HepG2 (cell line): ENCODE results near the gene PPP1R13L. TPM values are rescaled to one million over a fixed set of nuclear protein-coding genes. Genes with fewer than 3 reads are reported as not detected.

Source experiments
- CCAR2 ChIP-seq: fragments of 200-400 bp; formaldehyde crosslinking; optimal IDR thresholded peaks from 2 replicates; pipeline ENCODE3; 2018; ENCODE audit warnings: low read depth, mild to moderate bottlenecking, low read length, moderate library complexity
- NFYC ChIP-seq: IDR thresholded peaks from 2 replicates; pipeline ENCODE4 v1.6.1; 2016; ENCODE audit warnings: missing genetic modification reagents, missing compliant biosample characterization
- PPARG ChIP-seq: conservative IDR thresholded peaks from 2 replicates; pipeline ENCODE4 v1.6.1; 2016; ENCODE audit warnings: missing biosample characterization, missing genetic modification reagents
- SP2 ChIP-seq: sonication (generic); formaldehyde crosslinking; IDR thresholded peaks from 2 replicates; pipeline ENCODE4 v1.5.1; 2020; ENCODE audit warnings: mild to moderate bottlenecking, missing genetic modification reagents
- SRSF1 ChIP-seq: fragments of 200-400 bp; formaldehyde crosslinking; optimal IDR thresholded peaks from 2 replicates; pipeline ENCODE3; 2017; ENCODE audit warnings: mild to moderate bottlenecking, low read depth, low read length, moderate library complexity
- TEAD3 ChIP-seq: optimal IDR thresholded peaks from 2 replicates; pipeline ENCODE3; 2016; ENCODE audit warnings: borderline replicate concordance
- ZFX ChIP-seq: sonication (generic); formaldehyde crosslinking; IDR thresholded peaks from 2 replicates; pipeline ENCODE4 v1.4.0; 2020; ENCODE audit warnings: mild to moderate bottlenecking, low read depth, missing genetic modification reagents, moderate library complexity
- ZNF44 ChIP-seq: sonication (generic); formaldehyde crosslinking; IDR thresholded peaks from 2 replicates; pipeline ENCODE4 v1.5.1; 2020; ENCODE audit warnings: mild to moderate bottlenecking, missing genetic modification reagents
- ZNF441 ChIP-seq: sonication (generic); formaldehyde crosslinking; IDR thresholded peaks from 2 replicates; pipeline ENCODE4 v1.7.0; 2021; ENCODE audit warnings: missing genetic modification reagents, borderline replicate concordance
- ZNF484 ChIP-seq: sonication (generic); formaldehyde crosslinking; IDR thresholded peaks from 2 replicates; pipeline ENCODE4 v1.5.1; 2020; ENCODE audit warnings: mild to moderate bottlenecking, low read depth, missing genetic modification reagents, borderline replicate concordance
- ZNF816 ChIP-seq: sonication (generic); formaldehyde crosslinking; IDR thresholded peaks from 2 replicates; pipeline ENCODE4 v1.8.0; 2022; ENCODE audit warnings: missing genetic modification reagents, mild to moderate bottlenecking, borderline replicate concordance
- ZSCAN21 ChIP-seq: sonication (generic); formaldehyde crosslinking; IDR thresholded peaks from 2 replicates; pipeline ENCODE4 v1.8.0; 2022; ENCODE audit warnings: mild to moderate bottlenecking, missing genetic modification reagents, moderate library complexity, borderline replicate concordance
- polyA plus RNA-seq, 8 experiments: library from polyadenylated mRNA; depleted of rRNA in 3 of 8; stranded (reverse) in 7 of 8; unstranded in 1 of 8; fragments of >200 nt; fragmentation: Illumina TruSeq in 4 of 8; extraction: Trizol in 4 of 8; gene quantifications; 2 replicates each; pipeline versions ENCODE4 v1.2.1 to v1.2.3, GENCODE V29; 2011 to 2016; ENCODE audit warnings: low read depth in 4 of 8, missing spikeins in 1 of 8, mixed read lengths in 1 of 8; ENCODE audit not compliant: insufficient read depth in 1 of 8
- total RNA-seq, 5 experiments: library from RNA; depleted of rRNA; stranded (reverse); fragments of >200 nt; fragmentation: Illumina TruSeq; extraction: Trizol; gene quantifications; 2 replicates each; pipeline ENCODE4 v1.2.3, GENCODE V29; 2016; ENCODE audit warnings: low read depth in 1 of 5
- TF ChIP-seq, protein P1 (sequence below): sonication (generic); formaldehyde crosslinking; IDR thresholded peaks from 2 replicates; pipeline ENCODE4 v1.5.0; 2020; ENCODE audit warnings: missing genetic modification reagents, mild to moderate bottlenecking, borderline replicate concordance
- TF ChIP-seq, protein P2 (sequence below): sonication (generic); formaldehyde crosslinking; IDR thresholded peaks from 2 replicates; pipeline ENCODE4 v1.5.0; 2020; ENCODE audit warnings: mild to moderate bottlenecking, missing genetic modification reagents
- TF ChIP-seq, protein P3 (sequence below), 2 experiments: sonication (generic) in 1 of 2; formaldehyde crosslinking in 1 of 2; IDR thresholded peaks; 2 replicates each; pipeline versions ENCODE4 v1.4.0 to v1.6.1; 2018 to 2020; ENCODE audit warnings: missing genetic modification reagents in 2 of 2, borderline replicate concordance in 1 of 2, low read depth in 1 of 2, mild to moderate bottlenecking in 1 of 2, missing biosample characterization in 1 of 2

Gene PPP1R13L
- total and polyA plus RNA-seq, 2 of the 13 experiments (the other 11 are each of a cell fraction or from before 2014, with no cell fraction given): 1.3 to 6.6 TPM

DNA sequence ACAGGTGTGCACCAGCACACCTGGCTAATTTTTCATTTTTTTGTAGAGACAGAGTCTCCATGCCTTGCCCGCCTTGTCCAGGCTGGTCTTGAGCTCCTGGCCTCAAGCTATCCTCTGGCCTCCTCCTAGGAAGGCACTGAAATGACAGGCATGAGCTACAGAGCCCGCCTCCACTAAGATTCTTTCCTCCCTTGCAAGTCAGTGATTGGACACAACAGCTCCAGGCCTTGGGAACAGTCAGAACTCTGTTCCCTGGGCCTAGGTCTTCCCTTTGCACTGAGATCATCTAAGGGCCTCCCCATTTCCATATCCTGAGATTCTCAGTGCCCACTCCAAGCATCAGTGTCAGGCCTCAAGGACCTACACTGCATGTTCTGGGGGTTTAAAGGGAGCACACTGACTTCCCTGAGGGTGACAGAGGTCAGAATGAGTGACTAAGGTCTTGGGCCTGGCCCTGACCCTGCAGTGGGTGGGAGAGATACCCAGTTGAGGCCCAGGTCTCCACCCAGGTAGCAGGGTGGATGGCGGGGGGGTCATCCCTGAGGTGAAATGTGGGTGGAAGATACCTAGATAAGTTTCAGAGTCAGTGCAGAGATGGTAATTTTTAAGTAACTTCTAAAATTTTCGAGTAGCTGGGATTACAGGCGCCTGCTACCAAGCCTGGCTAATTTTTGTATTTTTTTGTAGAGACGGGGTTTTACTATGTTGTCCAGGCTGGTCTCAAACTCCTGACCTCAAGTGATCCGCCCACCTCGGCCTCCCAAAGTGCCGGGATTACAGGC, 36.2 kb upstream of the PPP1R13L start (continued):
- TF ChIP-seq PPARG (CRISPR knock-in tag) (no peak), ZSCAN21 (CRISPR knock-in tag) (0 out of 2 replicates have a peak, but pooled peaks have one; percentile 22), ZFX (peak; percentile 48), NFYC (CRISPR knock-in tag) (peak; percentile 33; the same call in 1 of the 2 replicates), ZNF816 (CRISPR knock-in tag) (no peak), ZNF44 (CRISPR knock-in tag) (no peak), CCAR2 (no peak), TEAD3 (CRISPR knock-in tag) (peak; percentile 3), SRSF1 (no peak), ZNF441 (CRISPR knock-in tag) (no peak), ZNF484 (CRISPR knock-in tag) (no peak), SP2 (CRISPR knock-in tag) (0 out of 2 replicates have a peak, but pooled peaks have one; percentile 21)
- TF ChIP-seq, protein P1, sequence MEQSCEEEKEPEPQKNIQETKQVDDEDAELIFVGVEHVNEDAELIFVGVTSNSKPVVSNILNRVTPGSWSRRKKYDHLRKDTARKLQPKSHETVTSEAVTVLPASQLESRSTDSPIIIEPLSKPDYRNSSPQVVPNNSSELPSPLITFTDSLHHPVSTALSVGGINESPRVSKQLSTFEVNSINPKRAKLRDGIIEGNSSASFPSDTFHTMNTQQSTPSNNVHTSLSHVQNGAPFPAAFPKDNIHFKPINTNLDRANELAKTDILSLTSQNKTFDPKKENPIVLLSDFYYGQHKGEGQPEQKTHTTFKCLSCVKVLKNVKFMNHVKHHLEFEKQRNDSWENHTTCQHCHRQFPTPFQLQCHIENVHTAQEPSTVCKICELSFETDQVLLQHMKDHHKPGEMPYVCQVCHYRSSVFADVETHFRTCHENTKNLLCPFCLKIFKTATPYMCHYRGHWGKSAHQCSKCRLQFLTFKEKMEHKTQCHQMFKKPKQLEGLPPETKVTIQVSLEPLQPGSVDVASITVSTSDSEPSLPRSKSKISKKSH: 0 out of 2 replicates have a peak, but pooled peaks have one; percentile 9
- TF ChIP-seq, protein P2, sequence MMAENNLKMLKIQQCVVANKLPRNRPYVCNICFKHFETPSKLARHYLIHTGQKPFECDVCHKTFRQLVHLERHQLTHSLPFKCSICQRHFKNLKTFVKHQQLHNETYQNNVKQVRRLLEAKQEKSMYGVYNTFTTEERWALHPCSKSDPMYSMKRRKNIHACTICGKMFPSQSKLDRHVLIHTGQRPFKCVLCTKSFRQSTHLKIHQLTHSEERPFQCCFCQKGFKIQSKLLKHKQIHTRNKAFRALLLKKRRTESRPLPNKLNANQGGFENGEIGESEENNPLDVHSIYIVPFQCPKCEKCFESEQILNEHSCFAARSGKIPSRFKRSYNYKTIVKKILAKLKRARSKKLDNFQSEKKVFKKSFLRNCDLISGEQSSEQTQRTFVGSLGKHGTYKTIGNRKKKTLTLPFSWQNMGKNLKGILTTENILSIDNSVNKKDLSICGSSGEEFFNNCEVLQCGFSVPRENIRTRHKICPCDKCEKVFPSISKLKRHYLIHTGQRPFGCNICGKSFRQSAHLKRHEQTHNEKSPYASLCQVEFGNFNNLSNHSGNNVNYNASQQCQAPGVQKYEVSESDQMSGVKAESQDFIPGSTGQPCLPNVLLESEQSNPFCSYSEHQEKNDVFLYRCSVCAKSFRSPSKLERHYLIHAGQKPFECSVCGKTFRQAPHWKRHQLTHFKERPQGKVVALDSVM (CRISPR knock-in tag): peak; percentile 45; the same call in 1 of the 2 replicates
- TF ChIP-seq, protein P3, sequence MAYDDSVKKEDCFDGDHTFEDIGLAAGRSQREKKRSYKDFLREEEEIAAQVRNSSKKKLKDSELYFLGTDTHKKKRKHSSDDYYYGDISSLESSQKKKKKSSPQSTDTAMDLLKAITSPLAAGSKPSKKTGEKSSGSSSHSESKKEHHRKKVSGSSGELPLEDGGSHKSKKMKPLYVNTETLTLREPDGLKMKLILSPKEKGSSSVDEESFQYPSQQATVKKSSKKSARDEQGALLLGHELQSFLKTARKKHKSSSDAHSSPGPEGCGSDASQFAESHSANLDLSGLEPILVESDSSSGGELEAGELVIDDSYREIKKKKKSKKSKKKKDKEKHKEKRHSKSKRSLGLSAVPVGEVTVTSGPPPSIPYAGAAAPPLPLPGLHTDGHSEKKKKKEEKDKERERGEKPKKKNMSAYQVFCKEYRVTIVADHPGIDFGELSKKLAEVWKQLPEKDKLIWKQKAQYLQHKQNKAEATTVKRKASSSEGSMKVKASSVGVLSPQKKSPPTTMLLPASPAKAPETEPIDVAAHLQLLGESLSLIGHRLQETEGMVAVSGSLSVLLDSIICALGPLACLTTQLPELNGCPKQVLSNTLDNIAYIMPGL (CRISPR knock-in tag; IDR thresholded peaks at IDR 0.05; ENCODE audit: borderline replicate concordance in 1 of 2, low read depth in 1 of 2): 0 out of 4 replicates have a peak, but pooled peaks of 1 of the 2 experiments have one; percentile 18
